ENCODE measurements around the gene ANKRD39. TPM values are rescaled to one million over a fixed set of nuclear protein-coding genes. Genes with fewer than 3 reads are reported as not detected.
"Not testable (repeated sequence)": the region's sequence is repeated elsewhere in the genome, so short reads cannot be mapped to it uniquely, and the experiment has no call there.

Gene ANKRD39
- total and polyA plus RNA-seq, 7 donors = 11.4 to 34.1 (median 14.8) TPM

DNA sequence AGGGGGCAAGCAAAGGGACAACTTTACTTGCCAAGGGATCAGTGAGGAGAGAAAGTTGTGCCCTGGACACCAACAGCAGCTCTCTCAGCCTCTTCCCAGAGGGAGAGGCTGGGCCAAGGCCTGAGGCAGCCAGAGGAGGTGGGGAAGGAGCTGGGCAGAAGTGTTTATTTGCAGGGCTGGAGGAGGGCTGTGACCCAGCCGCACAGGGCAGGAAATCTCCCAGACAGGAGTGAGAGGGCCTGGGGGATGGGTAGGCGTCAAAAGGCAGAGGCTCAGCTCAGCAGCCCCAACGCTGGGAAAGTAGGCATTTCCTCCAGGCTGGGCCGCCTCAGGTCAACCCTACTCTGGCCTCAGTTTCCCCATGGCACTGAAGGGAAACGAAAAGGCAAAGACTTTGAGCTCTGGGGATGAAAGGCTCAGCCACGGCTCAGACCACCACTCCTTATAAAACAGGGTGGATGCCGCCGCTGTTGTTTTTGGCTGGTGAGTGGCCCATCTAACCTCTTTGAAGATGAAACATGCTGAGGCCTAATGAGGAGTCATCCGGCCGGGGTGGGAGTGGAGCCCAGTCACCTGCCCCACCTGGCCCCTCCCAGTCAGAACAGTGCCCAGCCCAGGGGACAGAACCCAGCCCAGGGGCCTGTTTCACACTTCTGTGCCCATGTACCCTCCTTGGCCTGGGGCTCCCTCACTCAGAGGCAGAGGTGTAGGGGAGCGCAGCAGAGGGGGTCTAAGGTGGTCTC is 33.9 kb upstream of the ANKRD39 start:
- H3K9me3 ChIP-seq = no peaks in the 10 kb centered on the region
- H3K27ac ChIP-seq = peak overlapping the region; percentile 35 to 91 (median 88)
- no peak overlapping the region for H3K4me3 ChIP-seq
- 72 to 74% methylated on average over 11 of the region's 11 CpGs for WGBS, 2 donors
- intact Hi-C loops (cut with DNase I) = no loop called here
- no peak for DNase-seq
- no peaks in the 10 kb centered on the region for H3K36me3 ChIP-seq
- H3K4me1 ChIP-seq = peaks cover 0 to 88% (median 78%) of the 10 kb centered on the region in 4 donors
- no peak for TF ChIP-seq POLR2A (IDR thresholded peaks at IDR 0.05)
- no peak for TF ChIP-seq POLR2AphosphoS5 (IDR thresholded peaks at IDR 0.05)
- no peak for TF ChIP-seq EP300 (IDR thresholded peaks at IDR 0.05)
- TF ChIP-seq, protein P1, sequence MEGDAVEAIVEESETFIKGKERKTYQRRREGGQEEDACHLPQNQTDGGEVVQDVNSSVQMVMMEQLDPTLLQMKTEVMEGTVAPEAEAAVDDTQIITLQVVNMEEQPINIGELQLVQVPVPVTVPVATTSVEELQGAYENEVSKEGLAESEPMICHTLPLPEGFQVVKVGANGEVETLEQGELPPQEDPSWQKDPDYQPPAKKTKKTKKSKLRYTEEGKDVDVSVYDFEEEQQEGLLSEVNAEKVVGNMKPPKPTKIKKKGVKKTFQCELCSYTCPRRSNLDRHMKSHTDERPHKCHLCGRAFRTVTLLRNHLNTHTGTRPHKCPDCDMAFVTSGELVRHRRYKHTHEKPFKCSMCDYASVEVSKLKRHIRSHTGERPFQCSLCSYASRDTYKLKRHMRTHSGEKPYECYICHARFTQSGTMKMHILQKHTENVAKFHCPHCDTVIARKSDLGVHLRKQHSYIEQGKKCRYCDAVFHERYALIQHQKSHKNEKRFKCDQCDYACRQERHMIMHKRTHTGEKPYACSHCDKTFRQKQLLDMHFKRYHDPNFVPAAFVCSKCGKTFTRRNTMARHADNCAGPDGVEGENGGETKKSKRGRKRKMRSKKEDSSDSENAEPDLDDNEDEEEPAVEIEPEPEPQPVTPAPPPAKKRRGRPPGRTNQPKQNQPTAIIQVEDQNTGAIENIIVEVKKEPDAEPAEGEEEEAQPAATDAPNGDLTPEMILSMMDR (IDR thresholded peaks at IDR 0.05) = no peak
- H3K27me3 ChIP-seq = no peaks in the 10 kb centered on the region

DNA sequence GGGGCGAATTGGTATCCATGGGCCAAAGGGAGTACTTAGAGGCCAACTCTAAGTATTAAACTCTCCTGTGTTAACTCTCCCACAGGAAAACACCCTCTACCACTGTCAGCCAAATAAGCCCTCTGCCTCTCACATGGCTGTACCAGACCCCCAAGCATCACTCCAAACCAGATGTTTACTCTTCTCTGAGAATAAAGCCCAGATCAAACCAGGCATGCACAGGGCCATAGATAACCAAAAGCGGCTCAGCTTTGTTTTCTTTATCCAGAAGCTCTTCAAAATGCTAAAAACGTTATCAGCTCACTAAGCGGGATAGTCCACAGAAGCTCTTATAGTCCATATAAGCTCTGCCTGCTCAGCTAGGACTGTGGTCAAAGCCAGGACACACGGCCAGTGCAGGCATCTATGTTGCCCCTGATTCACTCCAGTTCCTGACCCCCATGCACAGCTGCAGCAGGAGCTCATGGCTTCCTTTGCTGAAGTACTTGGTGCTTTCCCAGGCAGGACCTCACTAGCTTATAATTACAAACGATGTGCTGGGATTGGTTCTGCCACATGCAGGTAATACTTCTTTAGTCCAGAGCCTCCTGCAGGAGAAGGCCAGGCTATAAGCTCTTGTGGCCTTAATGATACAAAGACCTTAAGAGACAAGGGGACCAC is 33.0 kb upstream of the ANKRD39 start:
- Histone ChIP-seq H3K27me3 (no peaks in the 10 kb centered on the region), H3K4me1 (peaks cover 0 to 88% (median 78%) of the 10 kb centered on the region in 4 donors), H3K27ac (peak overlapping the region; percentile 35 to 91 (median 88)), H3K4me3 (no peak overlapping the region), H3K9me3 (no peaks in the 10 kb centered on the region), H3K36me3 (no peaks in the 10 kb centered on the region)
- TF ChIP-seq, protein P1 (IDR thresholded peaks at IDR 0.05) = no peak
- TF ChIP-seq POLR2AphosphoS5 (IDR thresholded peaks at IDR 0.05) = no peak
- TF ChIP-seq POLR2A (IDR thresholded peaks at IDR 0.05) = no peak
- TF ChIP-seq EP300 (IDR thresholded peaks at IDR 0.05) = no peak
- WGBS, 2 donors = 77 to 80% methylated on average over 6 of the region's 6 CpGs
- DNase-seq = no peak
- intact Hi-C loops (cut with DNase I) = no loop called here

DNA sequence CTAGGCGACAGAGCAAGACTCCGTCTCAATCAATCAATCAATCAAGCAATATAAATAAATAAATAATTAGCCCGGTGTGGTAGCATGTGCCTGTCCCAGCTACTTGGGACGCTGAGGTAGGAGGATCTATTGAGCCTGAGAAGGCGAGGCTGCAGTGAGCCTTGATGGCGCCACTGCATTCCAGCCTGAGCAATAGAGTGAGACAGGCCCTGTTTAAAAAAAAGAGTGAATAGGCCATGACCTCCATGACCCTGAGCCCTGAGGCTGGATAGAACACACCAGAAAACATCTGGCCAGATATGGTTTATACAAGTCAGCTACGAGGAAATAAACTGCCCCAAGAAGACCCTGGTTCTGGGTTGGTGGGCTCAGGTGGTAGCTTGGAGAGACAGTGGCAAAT is 32.4 kb upstream of the ANKRD39 start:
- 87 to 88% methylated on average over 7 of the region's 7 CpGs for WGBS, 2 donors
- TF ChIP-seq, protein P1 (IDR thresholded peaks at IDR 0.05) = no peak
- TF ChIP-seq EP300 (IDR thresholded peaks at IDR 0.05) = no peak
- no peak for TF ChIP-seq POLR2AphosphoS5 (IDR thresholded peaks at IDR 0.05)
- no peak for TF ChIP-seq POLR2A (IDR thresholded peaks at IDR 0.05)
- no peaks in the 10 kb centered on the region for H3K27me3 ChIP-seq
- no peak for DNase-seq
- no peak overlapping the region for H3K4me3 ChIP-seq
- H3K27ac ChIP-seq = peak overlapping the region; percentile 35 to 91 (median 88)
- H3K9me3 ChIP-seq = no peaks in the 10 kb centered on the region
- no peaks in the 10 kb centered on the region for H3K36me3 ChIP-seq
- intact Hi-C loops (cut with DNase I) = no loop called here
- H3K4me1 ChIP-seq = peaks cover 0 to 86% (median 75%) of the 10 kb centered on the region in 4 donors

DNA sequence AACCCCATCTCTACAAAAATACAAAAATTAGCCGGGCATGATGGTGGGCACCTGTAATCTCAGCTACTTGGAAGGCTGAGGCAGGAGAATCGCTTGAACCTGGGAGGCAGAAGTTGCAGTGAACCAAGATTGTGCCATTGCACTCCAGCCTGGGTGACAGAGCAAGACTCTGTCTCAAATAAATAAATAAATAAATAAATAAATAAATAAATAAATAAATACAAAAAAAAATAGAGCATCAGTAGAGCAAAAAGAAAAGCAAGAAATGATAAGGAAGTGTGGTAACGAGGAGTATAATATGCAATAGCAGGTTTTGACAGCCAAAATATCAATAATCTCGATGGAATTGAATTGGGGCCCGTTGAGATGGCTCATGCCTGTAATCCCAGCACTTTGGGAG is 31.7 kb upstream of the ANKRD39 start:
- peak overlapping the region in 3 of 4 donors; percentile 87 to 91 (median 89) for H3K27ac ChIP-seq

More for the DNA sequence above, 31.7 kb upstream of the ANKRD39 start:
- 89 to 95% methylated on average over 5 of the region's 5 CpGs for WGBS, 2 donors
- H3K4me1 ChIP-seq = peaks cover 0 to 81% (median 73%) of the 10 kb centered on the region in 4 donors
- H3K9me3 ChIP-seq; H3K27me3 ChIP-seq; intact Hi-C loops (cut with DNase I); H3K36me3 ChIP-seq; DNase-seq; H3K4me3 ChIP-seq: not testable (repeated sequence)
